GM19238 (cell line): ENCODE measurements around the gene UQCC2.

Experiments
- DNase-seq: peaks from one replicate; pipeline ENCODE4 v3.0.0; 2011; ENCODE audit warnings: low spot score; ENCODE audit not compliant: insufficient read length

Gene UQCC2

GRCh38 chr6:33656844-33657243 lies 54.7 kb downstream of the UQCC2 start:
- no peak for DNase-seq

DNA sequence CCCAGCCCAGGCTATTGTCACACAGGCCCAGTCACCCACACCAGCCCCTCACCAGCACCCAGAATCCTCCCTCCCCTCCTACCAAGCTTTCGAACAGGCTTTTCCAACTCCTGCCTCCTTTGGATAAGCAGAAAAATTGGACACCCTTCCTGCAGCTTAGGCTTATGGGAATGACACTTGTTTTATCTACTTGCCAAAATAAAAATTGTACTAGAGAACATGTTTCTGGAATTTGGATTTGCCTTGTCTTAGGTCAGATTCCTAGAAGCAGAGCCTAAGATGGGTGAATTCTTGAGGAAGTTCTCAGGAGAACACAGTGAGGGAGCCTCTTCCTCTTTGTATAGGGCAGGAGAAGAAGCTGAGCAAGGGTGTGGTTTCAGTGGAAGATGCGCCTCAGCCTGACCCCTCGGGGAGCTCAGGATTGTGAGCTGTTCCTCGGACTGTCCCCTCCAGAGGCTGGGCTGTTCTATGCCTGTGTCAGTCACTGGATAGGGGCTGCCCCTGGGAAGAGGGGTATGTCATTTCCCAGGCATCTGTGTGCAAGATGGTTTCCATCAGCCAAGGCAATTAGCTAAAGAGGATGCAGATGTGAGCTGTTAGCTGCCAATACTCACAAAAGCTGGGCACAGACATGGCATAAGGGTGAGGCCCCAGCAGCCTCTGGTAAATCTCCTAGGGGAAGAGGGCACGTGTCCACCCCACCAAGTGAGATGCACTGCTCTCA lies 56.5 kb downstream of the UQCC2 start:
- DNase-seq, result no peak

GRCh38 chr6:33652002-33652401 lies 59.5 kb downstream of the UQCC2 start:
- no peak for DNase-seq

GRCh38 chr6:33651403-33651802 lies 60.1 kb downstream of the UQCC2 start:
- DNase-seq, result no peak
